IPS-15b (cell line): ENCODE measurements around the gene AFAP1L2.

Source experiments
- H3K27me3 ChIP-seq: one replicate; pipeline ENCODE4 v1.6.1; 2013; ENCODE audit warnings: low read length; ENCODE audit not compliant: control insufficient read depth, insufficient read depth
- H3K36me3 ChIP-seq: one replicate; pipeline ENCODE4 v1.6.1; 2013; ENCODE audit warnings: low read length; ENCODE audit not compliant: control insufficient read depth, insufficient read depth
- H3K4me1 ChIP-seq: one replicate; pipeline ENCODE4 v1.6.1; 2013; ENCODE audit warnings: mild to moderate bottlenecking, low read length; ENCODE audit not compliant: control insufficient read depth, insufficient read depth
- H3K4me3 ChIP-seq: one replicate; pipeline ENCODE4 v1.5.1; 2013; ENCODE audit warnings: low read depth, low read length
- H3K9ac ChIP-seq: one replicate; pipeline ENCODE4 v1.6.1; 2013; ENCODE audit warnings: low read depth, mild to moderate bottlenecking, low read length
- H3K9me3 ChIP-seq: one replicate; pipeline ENCODE4 v1.6.1; 2013; ENCODE audit warnings: mild to moderate bottlenecking, low read length; ENCODE audit not compliant: control insufficient read depth, insufficient read depth

Gene AFAP1L2

GRCh38 chr10:114284346-114285071, 119.8 kb downstream of the AFAP1L2 start:
- H3K9me3 ChIP-seq = no peaks in the 10 kb centered on the region
- H3K9ac ChIP-seq = no peak overlapping the region
- no peaks in the 10 kb centered on the region for H3K4me1 ChIP-seq
- H3K36me3 ChIP-seq = no peaks in the 10 kb centered on the region
- no peak overlapping the region for H3K4me3 ChIP-seq
- H3K27me3 ChIP-seq = no peaks in the 10 kb centered on the region

DNA sequence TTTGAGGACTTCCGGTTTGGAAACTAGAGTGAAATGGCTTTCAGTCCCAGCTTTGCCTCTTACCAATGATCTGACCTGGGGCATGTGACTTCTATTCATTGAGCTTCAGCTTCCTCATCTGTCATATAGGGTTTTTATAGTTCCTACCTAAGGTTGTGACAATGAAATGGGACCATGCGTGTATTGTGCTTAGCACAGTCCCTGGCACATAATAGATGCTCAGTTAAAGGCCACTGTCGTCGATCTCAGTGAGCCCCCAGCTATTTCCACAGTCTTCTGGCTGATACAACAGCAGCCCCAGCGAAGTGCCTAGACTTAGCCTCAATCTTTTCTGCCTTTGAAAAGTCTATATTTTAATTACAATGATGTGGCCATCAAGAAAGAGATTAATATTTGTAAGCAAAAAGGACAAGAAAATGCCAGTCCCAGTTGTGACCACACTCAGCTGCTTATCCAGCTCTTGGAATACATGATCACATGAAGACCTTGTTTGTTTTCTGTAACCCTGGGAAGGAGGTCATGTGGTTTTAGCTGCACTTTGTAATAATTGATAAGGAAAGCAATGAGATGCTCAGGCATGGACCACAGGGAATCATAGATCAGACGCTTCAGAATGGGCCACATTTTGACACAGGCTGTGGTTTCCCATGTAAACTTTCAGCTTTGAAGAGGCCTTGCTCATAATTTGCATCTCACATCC, 120.6 kb downstream of the AFAP1L2 start:
- Histone ChIP-seq H3K4me1 (no peaks in the 10 kb centered on the region), H3K4me3 (no peak overlapping the region), H3K27me3 (no peaks in the 10 kb centered on the region), H3K9me3 (no peaks in the 10 kb centered on the region), H3K36me3 (no peaks in the 10 kb centered on the region), H3K9ac (no peak overlapping the region)

DNA sequence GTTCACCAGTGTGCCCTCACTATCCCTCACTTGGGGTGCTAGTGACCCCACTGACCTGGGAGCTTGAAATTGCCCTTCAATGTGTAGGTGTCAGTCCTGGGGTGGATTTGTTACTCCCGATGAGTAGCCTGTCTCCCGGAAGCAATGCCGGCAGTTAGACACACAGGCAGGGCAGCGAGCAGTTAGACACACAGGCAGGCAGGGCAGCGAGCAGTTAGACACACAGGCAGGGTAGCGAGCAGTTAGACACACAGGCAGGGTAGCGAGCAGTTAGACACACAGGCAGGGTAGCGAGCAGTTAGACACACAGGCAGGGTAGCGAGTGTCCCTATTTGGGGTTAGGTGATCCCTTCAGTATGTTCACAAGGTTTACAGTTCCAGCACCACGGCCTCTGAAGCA, 121.2 kb downstream of the AFAP1L2 start:
- Histone ChIP-seq H3K4me1 (no peaks in the 10 kb centered on the region), H3K9ac (no peak overlapping the region), H3K4me3 (no peak overlapping the region), H3K9me3 (no peaks in the 10 kb centered on the region), H3K36me3 (no peaks in the 10 kb centered on the region), H3K27me3 (no peaks in the 10 kb centered on the region)

DNA sequence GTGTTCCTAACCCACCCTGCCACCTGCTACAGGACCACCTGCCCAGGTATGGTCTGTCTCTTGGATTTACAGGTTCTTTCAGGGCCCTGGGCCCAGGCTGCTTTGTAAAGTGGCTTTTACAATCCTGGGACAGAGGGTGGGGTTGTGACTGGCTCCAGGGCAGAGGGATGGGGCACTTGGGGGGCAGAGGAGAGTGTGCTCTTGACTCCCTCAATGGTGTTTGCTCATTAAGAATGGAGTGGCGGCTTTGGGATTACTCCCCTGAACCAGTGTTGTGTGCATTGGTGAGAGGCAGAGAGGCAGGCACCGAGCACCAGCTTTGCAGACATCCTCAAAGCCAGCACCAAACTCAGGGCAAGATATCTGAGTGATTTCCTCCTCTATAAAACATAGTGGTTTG, 121.8 kb downstream of the AFAP1L2 start:
- Histone ChIP-seq H3K27me3 (no peaks in the 10 kb centered on the region), H3K4me3 (no peak overlapping the region)

GRCh38 chr10:114281461-114281860, 122.8 kb downstream of the AFAP1L2 start:
- Histone ChIP-seq H3K4me1 (no peaks in the 10 kb centered on the region), H3K36me3 (no peaks in the 10 kb centered on the region), H3K4me3 (no peak overlapping the region), H3K9me3 (no peaks in the 10 kb centered on the region), H3K27me3 (no peaks in the 10 kb centered on the region), H3K9ac (no peak overlapping the region)

More for the DNA sequence above, 121.8 kb downstream of the AFAP1L2 start:
- H3K36me3 ChIP-seq = no peaks in the 10 kb centered on the region
- H3K9ac ChIP-seq = no peak overlapping the region
- H3K9me3 ChIP-seq = no peaks in the 10 kb centered on the region
- H3K4me1 ChIP-seq = no peaks in the 10 kb centered on the region

- Histone ChIP-seq H3K4me3 (no peak overlapping the region), H3K36me3 (no peaks in the 10 kb centered on the region), H3K9ac (no peak overlapping the region), H3K27me3 (no peaks in the 10 kb centered on the region), H3K4me1 (no peaks in the 10 kb centered on the region), H3K9me3 (no peaks in the 10 kb centered on the region)
These were observed 123.3 kb downstream of the AFAP1L2 start for GRCh38 chr10:114281006-114281405.

GRCh38 chr10:114279901-114280644, 124.2 kb downstream of the AFAP1L2 start:
- Histone ChIP-seq H3K4me3 (no peak overlapping the region), H3K9me3 (no peaks in the 10 kb centered on the region), H3K9ac (no peak overlapping the region), H3K27me3 (no peaks in the 10 kb centered on the region), H3K4me1 (no peaks in the 10 kb centered on the region), H3K36me3 (no peaks in the 10 kb centered on the region)

GRCh38 chr10:114279289-114279688, 125.0 kb downstream of the AFAP1L2 start:
- H3K36me3 ChIP-seq = no peaks in the 10 kb centered on the region
- no peaks in the 10 kb centered on the region for H3K27me3 ChIP-seq
- H3K4me3 ChIP-seq = no peak overlapping the region

GRCh38 chr10:114278884-114279191, 125.5 kb downstream of the AFAP1L2 start:
- Histone ChIP-seq H3K4me3 (no peak overlapping the region), H3K4me1 (no peaks in the 10 kb centered on the region), H3K9me3 (no peaks in the 10 kb centered on the region), H3K9ac (no peak overlapping the region), H3K36me3 (no peaks in the 10 kb centered on the region), H3K27me3 (no peaks in the 10 kb centered on the region)

More at GRCh38 chr10:114279289-114279688, 125.0 kb downstream of the AFAP1L2 start:
- Histone ChIP-seq H3K4me1 (no peaks in the 10 kb centered on the region), H3K9ac (no peak overlapping the region), H3K9me3 (no peaks in the 10 kb centered on the region)

- Histone ChIP-seq H3K9me3 (no peaks in the 10 kb centered on the region), H3K27me3 (no peaks in the 10 kb centered on the region), H3K9ac (no peak overlapping the region), H3K4me1 (no peaks in the 10 kb centered on the region), H3K4me3 (no peak overlapping the region), H3K36me3 (no peaks in the 10 kb centered on the region)
These were observed 126.0 kb downstream of the AFAP1L2 start for GRCh38 chr10:114278140-114278883.

DNA sequence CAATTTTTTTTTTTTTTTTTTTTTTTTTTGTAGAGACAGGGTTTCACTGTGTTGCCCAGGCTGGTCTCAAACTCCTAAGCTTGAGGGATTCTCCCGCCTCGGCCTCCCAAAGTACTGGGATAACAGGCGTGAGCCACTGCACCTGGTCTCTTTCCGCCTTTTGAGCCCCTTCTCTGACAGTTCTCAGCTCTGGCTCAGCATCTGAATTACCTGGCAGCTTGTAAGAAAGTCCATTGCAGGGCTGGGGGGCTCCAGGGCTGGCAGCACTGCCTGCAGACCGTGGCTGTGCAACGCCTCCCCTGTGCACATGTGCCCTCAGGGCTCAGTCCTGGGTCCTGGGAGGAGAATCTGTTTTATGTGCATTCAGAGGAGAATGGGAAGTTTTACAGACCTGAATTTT, 127.6 kb downstream of the AFAP1L2 start:
- H3K27me3 ChIP-seq = no peaks in the 10 kb centered on the region

More for the DNA sequence above, 127.6 kb downstream of the AFAP1L2 start:
- Histone ChIP-seq H3K9ac (no peak overlapping the region), H3K4me1 (no peaks in the 10 kb centered on the region), H3K4me3 (no peak overlapping the region), H3K36me3 (no peaks in the 10 kb centered on the region), H3K9me3 (no peaks in the 10 kb centered on the region)
